Measurements from ENCODE around the gene NRXN2. TPM values are rescaled to one million over a fixed set of nuclear protein-coding genes. Genes with fewer than 3 reads are reported as not detected.

NRXN2 gene
- total RNA-seq, 1 donor from 2014 or later = 0.14 TPM

DNA sequence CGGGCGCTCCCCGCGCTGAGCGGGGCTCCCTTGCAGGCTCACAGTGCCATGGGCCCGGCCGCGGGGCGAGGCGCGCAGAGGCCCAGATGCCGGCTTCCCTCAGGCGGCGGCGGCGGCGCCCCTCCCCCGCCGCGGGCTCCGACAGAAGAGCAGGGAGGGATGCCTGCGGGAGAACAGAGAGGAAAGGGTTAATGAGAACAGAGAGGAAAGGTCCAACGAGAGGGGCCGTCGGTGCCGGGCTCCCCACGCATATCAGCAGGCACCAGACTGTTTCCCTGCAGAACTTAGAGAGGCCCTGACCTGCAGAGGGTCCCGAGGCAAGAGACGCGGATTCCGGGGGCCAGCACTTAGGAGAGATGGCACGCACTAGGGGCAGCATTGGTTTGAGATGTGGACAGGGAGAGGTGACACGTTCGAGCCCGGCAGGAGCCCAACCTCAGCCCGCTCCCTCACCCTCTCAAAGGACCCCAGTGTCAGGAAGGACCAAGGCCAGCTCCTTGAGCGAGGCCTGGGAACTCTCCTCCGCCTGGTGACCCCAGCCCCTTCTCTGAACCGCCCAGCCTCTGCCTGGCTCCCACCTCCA, 9.1 kb downstream of the NRXN2 start:
- Histone ChIP-seq H2AFZ (ENCODE audit: low read depth, low read length) (no peak overlapping the region), H3K9me3 (ENCODE audit: insufficient read depth, low read depth, low read length) (no peaks in the 10 kb centered on the region), H3K27me3 (ENCODE audit: insufficient read depth, low read length) (peaks cover 22% of the 10 kb centered on the region), H3K4me2 (ENCODE audit: low read length) (peak overlapping the region; percentile 11), H3K36me3 (ENCODE audit: insufficient read depth, low read length) (no peaks in the 10 kb centered on the region), H3K9ac (ENCODE audit: low read length) (no peak overlapping the region), H3K79me2 (ENCODE audit: insufficient read depth, low read length) (no peaks in the 10 kb centered on the region), H3K4me3 (ENCODE audit: insufficient read depth, low read depth, low read length) (no peak overlapping the region), H4K20me1 (ENCODE audit: insufficient read depth, low read length) (no peaks in the 10 kb centered on the region), H3K27ac (ENCODE audit: low read depth, low read length) (no peak overlapping the region), H3K4me1 (ENCODE audit: insufficient read depth, low read length) (peaks cover 12% of the 10 kb centered on the region)
- H3K27ac Mint-ChIP-seq (ENCODE audit: unreplicated experiment) = no peak overlapping the region
- H3K36me3 Mint-ChIP-seq (ENCODE audit: low read depth, unreplicated experiment) = no peaks in the 10 kb centered on the region
- no peaks in the 10 kb centered on the region for H3K9me3 Mint-ChIP-seq (ENCODE audit: unreplicated experiment)
- peaks cover 72% of the 10 kb centered on the region for H3K27me3 Mint-ChIP-seq (ENCODE audit: low read depth, unreplicated experiment)
- TF ChIP-seq EZH2 (IDR thresholded peaks at IDR 0.05; ENCODE audit: insufficient read depth, low read length) = no peak
- TF ChIP-seq, protein P1, sequence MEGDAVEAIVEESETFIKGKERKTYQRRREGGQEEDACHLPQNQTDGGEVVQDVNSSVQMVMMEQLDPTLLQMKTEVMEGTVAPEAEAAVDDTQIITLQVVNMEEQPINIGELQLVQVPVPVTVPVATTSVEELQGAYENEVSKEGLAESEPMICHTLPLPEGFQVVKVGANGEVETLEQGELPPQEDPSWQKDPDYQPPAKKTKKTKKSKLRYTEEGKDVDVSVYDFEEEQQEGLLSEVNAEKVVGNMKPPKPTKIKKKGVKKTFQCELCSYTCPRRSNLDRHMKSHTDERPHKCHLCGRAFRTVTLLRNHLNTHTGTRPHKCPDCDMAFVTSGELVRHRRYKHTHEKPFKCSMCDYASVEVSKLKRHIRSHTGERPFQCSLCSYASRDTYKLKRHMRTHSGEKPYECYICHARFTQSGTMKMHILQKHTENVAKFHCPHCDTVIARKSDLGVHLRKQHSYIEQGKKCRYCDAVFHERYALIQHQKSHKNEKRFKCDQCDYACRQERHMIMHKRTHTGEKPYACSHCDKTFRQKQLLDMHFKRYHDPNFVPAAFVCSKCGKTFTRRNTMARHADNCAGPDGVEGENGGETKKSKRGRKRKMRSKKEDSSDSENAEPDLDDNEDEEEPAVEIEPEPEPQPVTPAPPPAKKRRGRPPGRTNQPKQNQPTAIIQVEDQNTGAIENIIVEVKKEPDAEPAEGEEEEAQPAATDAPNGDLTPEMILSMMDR (IDR thresholded peaks at IDR 0.05; ENCODE audit: insufficient read depth, low read depth, low read length) = no peak
- no peak overlapping the region for H3K4me3 Mint-ChIP-seq (ENCODE audit: unreplicated experiment)
- no peak for DNase-seq (ENCODE audit: low read depth)
- FAIRE-seq = no peak
- H3K4me1 Mint-ChIP-seq (ENCODE audit: low read depth, unreplicated experiment) = peaks cover 11% of the 10 kb centered on the region

DNA sequence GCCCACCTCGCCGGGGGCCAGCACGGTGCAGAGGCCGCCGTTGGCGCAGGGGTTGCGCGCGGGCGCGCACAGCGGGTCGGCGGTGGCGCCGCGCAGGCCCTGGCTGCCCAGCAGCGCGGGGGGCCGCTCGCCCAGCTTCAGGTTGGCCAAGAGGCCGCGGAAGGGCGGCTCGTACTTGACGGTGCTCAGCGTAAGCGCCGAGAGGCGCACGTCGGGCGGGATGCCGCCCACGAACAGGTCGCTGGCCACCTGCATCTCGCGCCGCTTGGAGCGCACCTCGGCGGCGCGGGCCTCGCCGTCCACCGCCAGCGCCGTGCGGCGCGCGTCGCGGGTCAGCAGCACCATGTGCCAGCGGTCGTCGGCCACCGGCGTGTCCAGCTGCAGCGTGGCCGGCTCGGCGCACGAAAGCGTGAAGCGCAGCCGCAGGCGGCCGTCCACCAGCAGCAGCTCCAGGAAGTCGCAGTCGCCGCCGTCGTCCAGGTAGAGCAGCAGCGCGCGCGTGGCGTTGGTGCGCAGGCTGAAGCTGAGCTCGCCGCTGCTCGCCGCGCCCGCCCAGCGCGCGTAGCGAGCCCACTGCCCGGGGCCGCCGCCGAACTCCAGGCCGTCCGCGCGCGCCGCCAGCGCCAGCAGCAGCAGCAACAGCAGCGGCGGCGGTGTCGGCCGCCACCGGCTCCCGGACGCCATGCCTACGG, 9.8 kb downstream of the NRXN2 start:
- FAIRE-seq (no peak), DNase-seq (ENCODE audit: low read depth) (peak; percentile 22)
- TF ChIP-seq EZH2 (IDR thresholded peaks at IDR 0.05; ENCODE audit: insufficient read depth, low read length) = peak; percentile 69
- TF ChIP-seq, protein P1 (IDR thresholded peaks at IDR 0.05; ENCODE audit: insufficient read depth, low read depth, low read length) = no peak
- H3K27me3 Mint-ChIP-seq (ENCODE audit: low read depth, unreplicated experiment) = peaks cover 67% of the 10 kb centered on the region
- no peaks in the 10 kb centered on the region for H3K79me2 ChIP-seq (ENCODE audit: insufficient read depth, low read length)
- H3K36me3 Mint-ChIP-seq (ENCODE audit: low read depth, unreplicated experiment) = no peaks in the 10 kb centered on the region
- no peaks in the 10 kb centered on the region for H3K9me3 Mint-ChIP-seq (ENCODE audit: unreplicated experiment)
- H4K20me1 ChIP-seq (ENCODE audit: insufficient read depth, low read length) = no peaks in the 10 kb centered on the region
- H3K4me2 ChIP-seq (ENCODE audit: low read length) = peak overlapping the region; percentile 11
- H3K9ac ChIP-seq (ENCODE audit: low read length) = no peak overlapping the region
- peaks cover 12% of the 10 kb centered on the region for H3K4me1 ChIP-seq (ENCODE audit: insufficient read depth, low read length)
- H3K27me3 ChIP-seq (ENCODE audit: insufficient read depth, low read length) = peaks cover 22% of the 10 kb centered on the region
- H2AFZ ChIP-seq (ENCODE audit: low read depth, low read length) = peak overlapping the region; percentile 10
- H3K27ac Mint-ChIP-seq (ENCODE audit: unreplicated experiment) = no peak overlapping the region
- no peak overlapping the region for H3K27ac ChIP-seq (ENCODE audit: low read depth, low read length)
- H3K4me3 ChIP-seq (ENCODE audit: insufficient read depth, low read depth, low read length) = no peak overlapping the region
- peaks cover 12% of the 10 kb centered on the region for H3K4me1 Mint-ChIP-seq (ENCODE audit: low read depth, unreplicated experiment)
- H3K9me3 ChIP-seq (ENCODE audit: insufficient read depth, low read depth, low read length) = no peaks in the 10 kb centered on the region
- H3K36me3 ChIP-seq (ENCODE audit: insufficient read depth, low read length) = no peaks in the 10 kb centered on the region
- H3K4me3 Mint-ChIP-seq (ENCODE audit: unreplicated experiment) = no peak overlapping the region

Measured in astrocyte (in vitro differentiated cells and primary cell).